ENCODE data around the gene SLC24A4.

DNA sequence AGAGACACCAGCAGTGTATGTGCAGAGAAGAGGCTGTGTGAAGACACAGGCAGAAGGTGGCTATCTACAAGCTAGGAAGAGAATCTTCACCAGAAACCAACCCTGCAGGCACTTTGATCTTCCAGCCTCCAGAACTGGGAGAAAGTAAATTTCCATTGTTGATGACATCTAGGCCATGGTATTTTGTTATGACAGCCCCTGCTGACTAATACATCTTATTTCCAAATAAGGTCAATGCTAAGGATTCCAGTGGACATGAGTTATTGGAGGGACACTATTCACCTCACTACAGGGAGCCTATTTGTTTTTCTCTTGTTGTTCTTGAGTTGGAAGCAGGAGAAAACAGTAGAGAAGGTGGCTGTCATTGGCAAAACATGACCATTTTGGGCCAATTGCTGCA lies 102.1 kb downstream of the SLC24A4 start:
- TF ChIP-seq EZH2phosphoT487 (IDR thresholded peaks at IDR 0.05; ENCODE audit: borderline replicate concordance, low read length), result no peak
- TF ChIP-seq, protein P1, sequence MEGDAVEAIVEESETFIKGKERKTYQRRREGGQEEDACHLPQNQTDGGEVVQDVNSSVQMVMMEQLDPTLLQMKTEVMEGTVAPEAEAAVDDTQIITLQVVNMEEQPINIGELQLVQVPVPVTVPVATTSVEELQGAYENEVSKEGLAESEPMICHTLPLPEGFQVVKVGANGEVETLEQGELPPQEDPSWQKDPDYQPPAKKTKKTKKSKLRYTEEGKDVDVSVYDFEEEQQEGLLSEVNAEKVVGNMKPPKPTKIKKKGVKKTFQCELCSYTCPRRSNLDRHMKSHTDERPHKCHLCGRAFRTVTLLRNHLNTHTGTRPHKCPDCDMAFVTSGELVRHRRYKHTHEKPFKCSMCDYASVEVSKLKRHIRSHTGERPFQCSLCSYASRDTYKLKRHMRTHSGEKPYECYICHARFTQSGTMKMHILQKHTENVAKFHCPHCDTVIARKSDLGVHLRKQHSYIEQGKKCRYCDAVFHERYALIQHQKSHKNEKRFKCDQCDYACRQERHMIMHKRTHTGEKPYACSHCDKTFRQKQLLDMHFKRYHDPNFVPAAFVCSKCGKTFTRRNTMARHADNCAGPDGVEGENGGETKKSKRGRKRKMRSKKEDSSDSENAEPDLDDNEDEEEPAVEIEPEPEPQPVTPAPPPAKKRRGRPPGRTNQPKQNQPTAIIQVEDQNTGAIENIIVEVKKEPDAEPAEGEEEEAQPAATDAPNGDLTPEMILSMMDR (IDR thresholded peaks at IDR 0.05; ENCODE audit: low read depth, low read length, poor library complexity, severe bottlenecking), result no peak
